Pons (tissue), 1 donor: ENCODE data around the gene PLCH2.
"Not testable (repeated sequence)": the region's sequence is repeated elsewhere in the genome, so short reads cannot be mapped to it uniquely, and the experiment has no call there.

Experiments used
- DNase-seq: peaks from one replicate; pipeline ENCODE4 v3.0.0-alpha.2; 2016; ENCODE audit warnings: low spot score

PLCH2 gene

DNA sequence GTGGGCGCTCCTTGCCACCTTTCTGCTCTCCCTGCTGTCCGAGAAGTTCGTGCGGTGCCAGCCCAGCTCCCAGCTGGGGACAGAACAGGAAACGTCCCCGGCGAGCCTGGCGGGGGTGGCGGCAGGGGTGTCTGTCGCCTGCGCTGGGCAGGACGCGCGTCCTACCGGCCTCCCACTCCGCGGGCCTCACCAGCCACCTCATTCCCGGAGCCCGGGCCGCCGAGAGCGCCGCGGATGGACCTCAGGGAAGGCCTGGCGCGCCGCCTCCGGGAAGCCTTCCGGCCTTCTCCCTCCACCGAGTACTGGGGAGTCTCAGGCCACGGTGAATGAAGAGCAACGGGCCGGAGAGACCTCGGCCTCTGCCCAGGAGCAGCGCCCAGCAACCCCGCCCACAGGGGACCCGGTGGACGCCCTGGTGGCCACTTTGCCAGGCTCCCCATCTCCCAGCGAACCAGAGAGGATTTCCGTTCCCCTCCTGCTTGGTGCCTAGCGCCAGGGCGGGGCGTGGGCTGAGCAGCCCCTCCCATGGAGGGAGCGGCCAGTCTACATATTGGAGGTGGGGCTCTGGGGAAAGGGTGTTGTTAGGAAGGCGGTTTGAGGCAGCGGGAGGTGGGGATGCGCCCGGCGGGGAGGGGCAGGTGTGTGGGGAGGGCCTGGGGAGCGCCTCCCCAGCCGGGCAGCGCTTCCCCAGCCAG, 70.6 kb downstream of the PLCH2 start:
- DNase-seq: peak; percentile 74

DNA sequence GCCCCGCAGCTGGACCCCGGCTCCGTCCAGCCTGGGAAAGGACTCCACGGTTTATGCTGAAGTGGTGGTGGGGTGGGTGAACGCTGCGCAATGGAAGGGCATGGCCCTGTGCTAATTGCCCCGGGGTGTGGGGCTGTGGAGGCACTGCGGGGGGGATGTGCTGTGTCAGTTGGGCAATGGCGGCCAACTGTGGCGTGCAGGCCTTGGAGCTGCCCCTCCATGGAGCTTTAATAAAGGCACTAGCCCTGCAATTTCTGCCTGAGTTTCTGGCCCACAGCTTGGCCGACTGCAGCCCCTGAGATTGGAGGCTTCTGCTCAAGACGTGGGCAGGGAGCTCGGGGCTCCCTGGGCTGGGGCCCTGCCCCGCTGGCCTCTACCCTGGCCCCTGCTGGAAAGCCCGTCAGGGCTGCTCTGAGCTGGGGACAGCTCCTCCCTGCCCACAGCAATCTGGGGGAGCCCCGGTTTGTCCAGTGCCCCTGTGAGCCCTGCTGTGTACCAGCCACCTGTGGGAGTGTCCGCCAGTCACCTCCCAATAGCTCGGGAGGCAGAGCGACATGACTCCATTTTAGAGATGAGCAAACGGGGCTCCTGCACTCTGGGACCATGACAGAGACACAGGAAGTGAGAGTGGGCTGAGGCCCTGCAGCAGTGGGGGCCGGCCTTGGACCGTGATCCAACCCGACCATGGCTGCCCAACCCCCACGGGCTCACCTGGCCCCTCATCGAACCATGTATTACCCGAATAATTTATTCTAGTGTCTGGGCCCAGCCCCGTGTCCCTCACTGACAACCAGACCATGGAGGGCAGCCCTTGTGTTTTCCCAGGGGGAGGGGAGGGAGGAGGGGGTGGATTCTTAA, 71.3 kb downstream of the PLCH2 start:
- DNase-seq: no peak

DNA sequence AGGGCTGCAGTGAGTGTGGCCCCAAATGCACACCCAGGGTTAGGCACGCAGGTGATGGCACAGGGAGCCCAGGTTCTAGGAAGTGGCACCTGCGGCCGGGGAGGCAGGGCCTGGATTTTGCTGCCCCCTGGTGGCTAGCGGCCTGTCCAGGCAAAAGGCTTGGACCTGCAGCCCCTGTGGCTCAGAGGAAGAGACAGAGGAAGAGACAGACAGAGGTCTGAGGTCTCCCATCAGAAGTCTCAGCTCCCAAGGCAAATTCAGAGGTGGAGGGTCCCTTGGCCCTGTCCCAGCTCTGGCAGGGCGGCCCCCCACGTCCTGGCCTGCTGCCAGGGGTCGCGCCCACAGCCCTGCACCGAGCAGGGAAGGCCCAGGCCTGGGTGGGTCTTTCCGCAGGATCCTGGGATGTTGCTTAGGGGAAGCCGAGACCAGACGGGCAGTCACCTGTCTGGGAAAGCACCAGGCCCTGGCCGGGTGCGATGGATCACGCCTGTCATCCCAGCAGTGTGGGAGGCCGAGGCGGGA, 72.0 kb downstream of the PLCH2 start:
- peak; percentile 79 for DNase-seq

DNA sequence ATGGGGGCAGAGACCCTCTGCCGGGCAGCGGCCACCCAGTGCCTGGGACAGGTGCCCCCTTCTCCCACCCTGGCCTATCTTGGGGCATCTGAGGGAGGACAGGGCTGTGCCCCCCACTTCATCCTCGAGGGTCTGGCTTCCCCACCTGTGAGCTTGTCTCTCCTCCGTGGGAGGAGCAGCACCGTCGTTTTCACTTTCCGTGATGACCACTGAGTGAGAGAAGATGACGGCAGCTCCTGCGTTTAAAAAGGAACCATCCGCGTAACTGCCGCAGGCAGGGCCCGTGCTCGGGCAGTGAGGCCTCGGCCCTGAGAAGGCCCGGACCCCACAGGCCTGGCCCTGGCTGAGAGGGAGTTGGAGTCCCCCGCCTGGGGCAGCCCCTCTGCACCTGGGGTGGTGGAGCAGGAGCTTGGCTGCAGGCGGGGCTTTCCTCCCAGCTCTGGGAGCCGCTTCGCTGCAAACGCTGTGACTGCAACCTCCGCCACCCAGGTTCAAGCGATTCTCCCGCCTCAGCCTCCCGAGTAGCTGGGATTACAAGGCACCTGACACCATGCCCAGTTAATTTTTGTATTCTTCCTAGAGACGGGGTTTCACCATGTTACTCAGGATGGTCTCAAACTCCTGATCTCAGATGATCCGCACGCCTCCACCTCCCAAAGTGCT, 73.4 kb downstream of the PLCH2 start:
- not testable (repeated sequence) for DNase-seq

DNA sequence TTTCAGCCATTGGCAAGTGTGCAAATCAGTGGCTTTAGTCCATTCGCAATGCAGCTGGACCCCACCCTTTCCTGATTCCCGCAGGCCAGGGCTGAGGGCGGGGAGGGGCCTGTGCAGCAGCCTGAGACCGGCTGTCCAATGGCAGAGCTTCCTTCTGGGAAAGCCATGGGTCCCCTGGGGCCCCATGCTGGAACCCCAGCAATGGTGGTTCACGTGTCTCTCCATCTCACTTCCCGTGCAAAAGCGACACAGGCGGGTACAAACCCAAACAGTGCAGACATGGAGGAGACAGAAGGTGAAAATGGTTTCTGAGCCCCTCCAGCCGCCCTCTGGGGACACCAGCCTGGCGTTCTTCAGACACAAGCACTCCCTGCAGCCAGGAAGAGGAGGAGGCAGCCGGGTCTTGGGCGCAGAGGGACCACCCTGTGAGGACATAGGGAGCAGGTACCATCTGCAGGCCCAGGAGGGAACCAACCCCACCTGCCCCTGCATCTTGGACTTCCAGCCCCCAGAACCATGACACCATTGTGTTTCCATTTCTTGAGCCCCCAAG, 74.3 kb downstream of the PLCH2 start:
- not testable (repeated sequence) for DNase-seq

DNA sequence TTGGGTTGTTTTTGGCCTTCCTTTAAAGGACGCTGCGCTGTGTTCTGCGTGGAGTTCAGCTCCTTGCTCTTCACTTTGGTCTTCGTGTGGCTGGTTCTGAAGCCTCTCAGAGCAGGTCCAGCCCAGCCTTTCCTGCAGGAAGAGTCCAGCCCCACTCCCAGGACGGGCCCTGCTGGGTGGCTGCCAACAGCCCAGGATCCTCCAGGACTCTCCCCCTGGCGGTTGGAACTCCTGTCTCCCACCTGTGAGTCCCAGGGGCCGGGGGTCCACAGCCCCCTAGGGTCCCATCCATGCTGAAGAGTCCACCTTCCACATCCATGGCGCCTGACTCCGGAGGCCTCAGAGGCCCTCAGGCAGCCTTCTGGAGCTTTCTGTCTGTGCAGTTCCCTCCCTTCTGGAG, 75.5 kb downstream of the PLCH2 start:
- DNase-seq: not testable (repeated sequence)

DNA sequence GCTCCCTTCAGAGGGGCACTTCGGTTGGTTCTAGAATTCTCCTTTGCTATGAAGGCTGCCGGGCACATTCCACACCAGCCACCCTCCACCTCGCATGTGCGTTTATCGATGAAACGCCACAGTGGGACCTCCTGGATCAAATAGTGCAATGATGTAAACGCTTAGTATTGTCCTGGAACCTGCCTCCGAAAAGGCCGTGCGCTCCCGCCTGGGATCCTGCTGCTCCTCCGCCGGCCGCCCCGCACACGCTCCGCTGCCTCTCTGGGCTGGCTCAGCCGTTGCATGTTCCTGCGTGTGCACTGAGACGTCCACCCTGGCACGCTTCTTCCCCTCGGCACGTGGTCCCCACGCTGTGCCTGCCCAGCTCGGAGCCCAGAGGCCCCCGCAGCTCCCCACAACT, 76.1 kb downstream of the PLCH2 start:
- no peak for DNase-seq

DNA sequence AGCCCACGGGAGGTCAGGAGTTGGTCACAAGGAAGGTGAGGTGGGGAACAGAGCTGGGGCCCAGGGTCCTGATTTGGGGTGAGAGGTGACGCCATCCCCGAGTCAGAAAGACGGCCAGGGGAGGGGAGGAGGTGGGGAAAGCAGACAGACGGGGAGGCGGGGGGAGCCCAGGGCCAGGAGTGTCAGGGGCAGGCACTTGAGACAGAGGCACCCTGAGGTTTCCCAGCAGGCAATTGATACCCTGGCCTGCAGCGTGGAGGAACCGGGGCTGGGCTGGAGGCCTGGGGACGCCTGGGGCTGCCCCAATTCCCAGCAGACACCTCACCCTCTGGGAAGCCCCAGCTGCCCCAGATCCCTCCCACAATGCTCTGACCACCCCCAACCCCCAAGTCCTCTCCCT, 77.0 kb downstream of the PLCH2 start:
- not testable (repeated sequence) for DNase-seq

DNA sequence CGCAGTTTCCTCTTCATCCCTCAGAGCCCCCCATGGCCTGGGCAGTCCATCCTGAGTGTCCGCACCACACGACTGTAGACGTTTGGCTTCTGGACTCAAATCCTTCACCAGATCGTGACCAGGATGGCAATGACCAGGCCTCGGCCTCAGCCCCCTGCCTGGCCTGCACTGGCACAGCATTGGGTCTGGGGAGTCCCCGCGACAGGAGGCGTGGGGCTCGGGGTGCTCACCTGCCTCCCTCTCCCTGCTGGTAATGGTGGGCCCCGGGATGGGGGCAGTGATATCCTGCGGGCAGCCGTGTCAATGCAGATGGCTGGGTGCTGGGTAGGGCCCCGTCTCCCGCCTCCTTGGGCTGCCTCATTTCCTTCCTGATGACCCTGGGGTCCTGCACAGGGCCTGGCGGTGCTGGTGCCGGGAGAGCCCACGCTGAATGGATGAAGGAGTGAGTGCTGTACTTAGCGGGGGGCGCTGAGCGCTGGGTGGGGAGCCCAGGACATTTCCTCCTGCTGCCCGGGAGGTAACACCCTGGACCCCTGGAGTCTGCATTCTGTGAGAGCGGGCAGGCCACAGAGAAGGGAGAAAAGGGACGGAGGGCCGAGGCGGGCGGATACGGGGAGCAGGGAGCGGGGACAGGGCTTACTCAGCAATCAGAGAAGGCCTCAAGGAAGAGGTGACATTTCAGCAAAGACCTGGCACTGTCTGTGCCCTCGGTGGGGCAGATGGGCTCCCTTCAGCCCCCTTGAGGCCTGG, 78.0 kb downstream of the PLCH2 start:
- no peak for DNase-seq

DNA sequence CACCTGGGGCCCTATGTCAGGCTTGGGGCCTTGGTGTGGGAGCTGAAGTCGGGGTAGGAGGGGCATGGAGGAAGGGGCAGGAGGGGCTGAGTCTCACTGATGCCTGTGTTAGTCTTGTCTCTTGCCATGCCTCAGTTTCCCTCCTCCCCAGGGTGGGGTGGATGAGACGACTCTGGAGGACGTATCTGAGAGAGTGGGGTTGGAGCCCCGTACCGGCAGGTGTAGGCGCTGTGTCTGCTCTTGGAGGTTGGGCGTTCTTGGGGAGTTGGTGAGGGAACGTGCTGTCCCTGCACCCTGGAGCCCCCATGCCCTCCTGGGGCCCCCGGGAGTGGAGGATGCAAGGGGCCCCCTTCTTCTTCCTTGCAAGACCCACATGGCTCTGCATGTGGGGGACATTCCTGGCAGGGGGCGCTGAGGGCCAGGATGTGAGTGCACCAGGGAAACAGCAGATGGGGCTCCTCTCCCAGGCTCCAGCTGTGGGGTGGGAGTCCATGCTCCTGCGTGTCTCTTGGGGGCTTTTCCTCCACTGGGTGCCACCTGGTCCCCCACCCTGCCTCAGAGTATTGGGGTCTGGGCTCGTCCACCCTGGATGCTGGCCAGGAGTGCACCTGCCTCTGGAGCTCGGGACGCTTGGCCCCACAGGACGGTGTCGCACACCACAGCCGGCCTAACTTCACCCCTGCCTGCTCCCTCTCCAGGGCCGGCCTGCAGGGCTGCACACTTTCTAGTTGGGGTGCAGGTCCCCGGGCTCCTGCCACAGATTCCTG, 78.7 kb downstream of the PLCH2 start:
- DNase-seq: peak; percentile 30
